H9 (cell line): Measurements from ENCODE around the gene PLN. TPM values are rescaled to one million over a fixed set of nuclear protein-coding genes. Genes with fewer than 3 reads are reported as not detected.

Experiments used
- DNase-seq: peaks from one replicate; pipeline ENCODE4 v3.0.0-alpha.2; 2017
- H2AFZ ChIP-seq: one replicate; pipeline ENCODE4 v1.6.1; 2013; ENCODE audit warnings: mild to moderate bottlenecking, low read length, control low read depth, moderate library complexity
- H2AK5ac ChIP-seq: 2 replicates; pipeline ENCODE4 v1.6.1; 2013; ENCODE audit warnings: low read length, control low read depth, mixed read lengths; ENCODE audit not compliant: insufficient read length
- H2BK120ac ChIP-seq: one replicate; pipeline ENCODE4 v1.6.1; 2013; ENCODE audit warnings: low read depth, mild to moderate bottlenecking, low read length, control low read depth, inconsistent platforms; ENCODE audit not compliant: poor library complexity, severe bottlenecking
- H2BK12ac ChIP-seq: 2 replicates; pipeline ENCODE4 v1.6.1; 2013; ENCODE audit warnings: low read length, control low read depth, mixed read lengths, low read depth; ENCODE audit not compliant: insufficient read length
- H2BK15ac ChIP-seq: 2 replicates; pipeline ENCODE4 v1.6.1; 2013; ENCODE audit warnings: low read depth, low read length, control low read depth
- H2BK20ac ChIP-seq: one replicate; pipeline ENCODE4 v1.6.1; 2013; ENCODE audit warnings: low read depth, mild to moderate bottlenecking, low read length, control low read depth, inconsistent platforms; ENCODE audit not compliant: poor library complexity, severe bottlenecking
- H2BK5ac ChIP-seq: 2 replicates; pipeline ENCODE4 v1.6.1; 2013; ENCODE audit warnings: low read length, control low read depth, mixed read lengths; ENCODE audit not compliant: insufficient read length
- H3K14ac ChIP-seq: 2 replicates; pipeline ENCODE4 v1.6.1; 2013; ENCODE audit warnings: low read length, control low read depth; ENCODE audit not compliant: insufficient read depth
- H3K18ac ChIP-seq: 2 replicates; pipeline ENCODE4 v1.6.1; 2013; ENCODE audit warnings: low read depth, mild to moderate bottlenecking, mixed read lengths, low read length, control low read depth; ENCODE audit not compliant: insufficient read length
- H3K23ac ChIP-seq: 2 replicates; pipeline ENCODE4 v1.6.1; 2013; ENCODE audit warnings: low read length, control low read depth, mixed read lengths, low read depth; ENCODE audit not compliant: insufficient read length
- H3K23me2 ChIP-seq: 2 replicates; pipeline ENCODE4 v1.6.1; 2013; ENCODE audit warnings: low read depth, mild to moderate bottlenecking, mixed read lengths, low read length, control low read depth; ENCODE audit not compliant: insufficient read length, poor library complexity, severe bottlenecking
- H3K27ac ChIP-seq: 2 replicates; pipeline ENCODE4 v1.5.1; 2013; ENCODE audit warnings: low read length, control low read depth, mixed read lengths, low read depth; ENCODE audit not compliant: insufficient read length
- H3K27me3 ChIP-seq: 2 replicates; pipeline ENCODE4 v1.6.1; 2013; ENCODE audit warnings: low read length, control low read depth, inconsistent platforms; ENCODE audit not compliant: insufficient read depth
- H3K4ac ChIP-seq: 2 replicates; pipeline ENCODE4 v1.6.1; 2013; ENCODE audit warnings: low read depth, mild to moderate bottlenecking, control low read depth, inconsistent platforms, low read length, moderate library complexity
- H3K4me1 ChIP-seq: 2 replicates; pipeline ENCODE4 v1.6.1; 2013; ENCODE audit warnings: low read length, control low read depth, inconsistent platforms; ENCODE audit not compliant: insufficient read depth
- H3K4me2 ChIP-seq: 2 replicates; pipeline ENCODE4 v1.6.1; 2013; ENCODE audit warnings: low read length, control low read depth, mixed read lengths; ENCODE audit not compliant: insufficient read length, insufficient read depth
- H3K56ac ChIP-seq: 2 replicates; pipeline ENCODE4 v1.6.1; 2013; ENCODE audit warnings: low read depth, mild to moderate bottlenecking, mixed read lengths, low read length, control low read depth; ENCODE audit not compliant: insufficient read length
- H3K79me1 ChIP-seq: 2 replicates; pipeline ENCODE4 v1.6.1; 2013; ENCODE audit warnings: low read depth, mild to moderate bottlenecking, moderate library complexity, low read length, control low read depth, inconsistent platforms; ENCODE audit not compliant: insufficient read depth, poor library complexity, severe bottlenecking
- H3K79me2 ChIP-seq: 2 replicates; pipeline ENCODE4 v1.6.1; 2013; ENCODE audit warnings: low read length, control low read depth, inconsistent platforms; ENCODE audit not compliant: insufficient read depth
- H3K9ac ChIP-seq: 2 replicates; pipeline ENCODE4 v1.6.1; 2013; ENCODE audit warnings: low read length, control low read depth, mixed read lengths; ENCODE audit not compliant: insufficient read length; ENCODE audit errors: extremely low read depth
- H3K9me3 ChIP-seq: one replicate; pipeline ENCODE4 v1.6.1; 2013; ENCODE audit warnings: low read depth, low read length, inconsistent platforms; ENCODE audit not compliant: control insufficient read depth
- H3T11ph ChIP-seq: one replicate; pipeline ENCODE4 v1.6.1; 2013; ENCODE audit warnings: mild to moderate bottlenecking, low read length, control low read depth, inconsistent platforms
- H4K20me1 ChIP-seq: one replicate; pipeline ENCODE4 v1.6.1; 2013; ENCODE audit not compliant: control insufficient read depth, insufficient read length, insufficient read depth
- H4K5ac ChIP-seq: 2 replicates; pipeline ENCODE4 v1.6.1; 2013; ENCODE audit warnings: low read depth, mild to moderate bottlenecking, mixed read lengths, low read length, control low read depth; ENCODE audit not compliant: insufficient read length
- H4K8ac ChIP-seq: replicated peaks from 2 replicates; pipeline ENCODE4 v1.6.1; 2013; ENCODE audit warnings: low read length, control low read depth, mixed read lengths, low read depth; ENCODE audit not compliant: insufficient read length
- H4K91ac ChIP-seq: 2 replicates; pipeline ENCODE4 v1.6.1; 2013; ENCODE audit warnings: low read depth, mild to moderate bottlenecking, moderate library complexity, mixed read lengths, low read length, control low read depth; ENCODE audit not compliant: insufficient read length
- H3K27ac Mint-ChIP-seq, 3 experiments: 2 replicates in 2 of 3; 3 replicates in 1 of 3; pipeline ENCODE4 v1.8.0; 2020 to 2021; ENCODE audit warnings: mixed read lengths in 3 of 3, mild to moderate bottlenecking in 1 of 3, moderate library complexity in 1 of 3
- H3K27me3 Mint-ChIP-seq: 2 replicates; pipeline ENCODE4 v1.8.0; 2021; ENCODE audit warnings: low read depth, mild to moderate bottlenecking, moderate library complexity, mixed read lengths
- H3K36me3 Mint-ChIP-seq, 3 experiments: 2 replicates in 2 of 3; 3 replicates in 1 of 3; pipeline ENCODE4 v1.8.0; 2020 to 2021; ENCODE audit warnings: low read depth in 3 of 3, mixed read lengths in 3 of 3; ENCODE audit not compliant: insufficient read depth in 1 of 3
- H3K4me1 Mint-ChIP-seq, 2 experiments: 2 replicates each; pipeline ENCODE4 v1.8.0; 2020; ENCODE audit warnings: mixed read lengths in 2 of 2
- H3K4me3 Mint-ChIP-seq, 2 experiments: 2 replicates in 1 of 2; 3 replicates in 1 of 2; pipeline ENCODE4 v1.8.0; 2020 to 2021; ENCODE audit warnings: mild to moderate bottlenecking in 2 of 2, mixed read lengths in 2 of 2, moderate library complexity in 1 of 2
- H3K9me3 Mint-ChIP-seq, 2 experiments: 2 replicates in 1 of 2; 3 replicates in 1 of 2; pipeline ENCODE4 v1.8.0; 2020; ENCODE audit warnings: mild to moderate bottlenecking in 2 of 2, mixed read lengths in 2 of 2, moderate library complexity in 1 of 2
- WGBS: extraction: QIAGEN DNeasy Blood & Tissue Kit; methylation state at CpG from one replicate; pipeline ENCODE4 v1.1.7; 2013; ENCODE audit warnings: missing lambda C conversion rate, low lambda C conversion rate, mixed read lengths; ENCODE audit not compliant: insufficient read length; ENCODE audit errors: extremely low coverage; 5-methylcytosine and 5-hydroxymethylcytosine counted together
- total RNA-seq: library from RNA; stranded (reverse); gene quantifications from 2 replicates; pipeline ENCODE4 v1.2.1, GENCODE V29; 2021
- TF ChIP-seq, protein P1 (sequence below): fragments of 200-600 bp; sonication (generic); conservative IDR thresholded peaks from 3 replicates; pipeline ENCODE4 v1.8.0; 2021; ENCODE audit warnings: antibody characterized with exemption, mild to moderate bottlenecking

Gene PLN
- total RNA-seq, 1 experiment from 2014 or later, result not detected

DNA sequence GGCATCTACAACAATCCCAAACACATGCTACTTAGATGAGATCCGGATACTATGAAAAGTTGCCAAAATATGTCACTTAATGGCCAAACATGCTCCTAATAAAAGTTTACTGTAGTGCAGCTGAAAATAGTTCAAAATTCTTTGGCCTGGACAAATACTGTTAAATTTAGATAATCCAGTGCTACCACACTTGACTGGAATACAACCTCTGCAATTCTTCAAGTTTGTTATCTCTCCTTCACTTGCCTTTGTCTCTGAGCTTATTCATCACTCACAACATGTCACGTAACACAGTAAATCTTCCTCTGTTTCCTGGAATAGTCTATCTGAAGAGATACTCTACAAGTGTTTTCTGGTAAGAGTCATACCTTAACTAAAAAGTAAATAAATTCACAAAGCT, 10.5 kb upstream of the PLN start:
- no peak overlapping the region for H3K4me3 Mint-ChIP-seq
- Histone ChIP-seq H3K4ac (no peak overlapping the region), H3K79me2 (no peaks in the 10 kb centered on the region), H4K20me1 (no peaks in the 10 kb centered on the region), H3K18ac (no peak overlapping the region), H3K9ac (no peak overlapping the region), H2BK120ac (no peak overlapping the region), H2AFZ (no peak overlapping the region), H2BK12ac (no peak overlapping the region), H4K5ac (no peak overlapping the region), H2BK5ac (no peak overlapping the region), H3T11ph (no peak overlapping the region), H3K23me2 (no peaks in the 10 kb centered on the region), H3K27me3 (no peaks in the 10 kb centered on the region), H3K56ac (no peak overlapping the region), H2BK15ac (no peak overlapping the region), H3K9me3 (no peaks in the 10 kb centered on the region), H3K79me1 (no peaks in the 10 kb centered on the region), H2AK5ac (no peak overlapping the region), H4K91ac (no peak overlapping the region), H2BK20ac (no peak overlapping the region), H3K4me1 (no peaks in the 10 kb centered on the region), H3K4me2 (no peak overlapping the region), H3K14ac (no peak overlapping the region), H3K23ac (no peak overlapping the region), H4K8ac (no peak overlapping the region), H3K27ac (no peak overlapping the region)
- no peaks in the 10 kb centered on the region for H3K9me3 Mint-ChIP-seq
- no peaks in the 10 kb centered on the region for H3K4me1 Mint-ChIP-seq
- TF ChIP-seq, protein P1, sequence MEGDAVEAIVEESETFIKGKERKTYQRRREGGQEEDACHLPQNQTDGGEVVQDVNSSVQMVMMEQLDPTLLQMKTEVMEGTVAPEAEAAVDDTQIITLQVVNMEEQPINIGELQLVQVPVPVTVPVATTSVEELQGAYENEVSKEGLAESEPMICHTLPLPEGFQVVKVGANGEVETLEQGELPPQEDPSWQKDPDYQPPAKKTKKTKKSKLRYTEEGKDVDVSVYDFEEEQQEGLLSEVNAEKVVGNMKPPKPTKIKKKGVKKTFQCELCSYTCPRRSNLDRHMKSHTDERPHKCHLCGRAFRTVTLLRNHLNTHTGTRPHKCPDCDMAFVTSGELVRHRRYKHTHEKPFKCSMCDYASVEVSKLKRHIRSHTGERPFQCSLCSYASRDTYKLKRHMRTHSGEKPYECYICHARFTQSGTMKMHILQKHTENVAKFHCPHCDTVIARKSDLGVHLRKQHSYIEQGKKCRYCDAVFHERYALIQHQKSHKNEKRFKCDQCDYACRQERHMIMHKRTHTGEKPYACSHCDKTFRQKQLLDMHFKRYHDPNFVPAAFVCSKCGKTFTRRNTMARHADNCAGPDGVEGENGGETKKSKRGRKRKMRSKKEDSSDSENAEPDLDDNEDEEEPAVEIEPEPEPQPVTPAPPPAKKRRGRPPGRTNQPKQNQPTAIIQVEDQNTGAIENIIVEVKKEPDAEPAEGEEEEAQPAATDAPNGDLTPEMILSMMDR, result no peak
- no peak overlapping the region for H3K27ac Mint-ChIP-seq
- no peak for DNase-seq
- H3K36me3 Mint-ChIP-seq, result no peaks in the 10 kb centered on the region
- no CpG with 5 or more reads among the region's 2 CpGs for WGBS
- no peaks in the 10 kb centered on the region for H3K27me3 Mint-ChIP-seq
